Esophagus squamous epithelium (tissue), 5 donors: ENCODE data around the gene OPCML. TPM values are rescaled to one million over a fixed set of nuclear protein-coding genes. Genes with fewer than 3 reads are reported as not detected.

Experiments used
- DNase-seq: peaks from one replicate; lab custom pipeline; 2025; lab: John Stamatoyannopoulos, UW
- H3K27ac ChIP-seq, 4 donors: fragments of 200-600 bp; sonication (generic); one replicate each; pipeline ENCODE4 v1.5.1; 2016 to 2019; ENCODE audit warnings: mild to moderate bottlenecking in 1 of 4
- H3K27me3 ChIP-seq, 4 donors: fragments of 200-600 bp; sonication (generic); 1 replicate in 3 of 4; 2 replicates in 1 of 4; pipeline versions ENCODE4 v1.5.1 to v1.6.0; 2017 to 2021; ENCODE audit warnings: antibody characterized with exemption in 1 of 4
- H3K36me3 ChIP-seq, 3 donors: fragments of 200-600 bp; sonication (generic); one replicate each; pipeline ENCODE4 v1.5.1; 2016 to 2019
- H3K4me1 ChIP-seq, 3 donors: fragments of 200-600 bp; sonication (generic); one replicate each; pipeline ENCODE4 v1.5.1; 2017 to 2019
- H3K4me3 ChIP-seq, 4 donors: fragments of 200-600 bp; sonication (generic); 1 replicate in 3 of 4; 2 replicates in 1 of 4; pipeline ENCODE4 v1.5.1; 2016 to 2019; ENCODE audit warnings: mild to moderate bottlenecking in 2 of 4, moderate library complexity in 1 of 4
- H3K9me3 ChIP-seq, 3 donors: fragments of 200-600 bp; sonication (generic); one replicate each; pipeline ENCODE4 v1.5.1; 2016 to 2019
- CTCF ChIP-seq, 6 experiments: fragments of 450-650 bp in 4 of 6; fragments of 200-600 bp in 2 of 6; sonication (generic) in 2 of 6; IDR thresholded peaks; one replicate each; pipeline ENCODE4 v1.5.1; 2016 to 2019; ENCODE audit warnings: antibody characterized with exemption in 6 of 6, mild to moderate bottlenecking in 4 of 6, moderate library complexity in 4 of 6
- POLR2A ChIP-seq, 4 donors: fragments of 450-650 bp; IDR thresholded peaks; one replicate each; pipeline ENCODE4 v1.6.1; 2017; ENCODE audit warnings: antibody characterized with exemption in 4 of 4, mild to moderate bottlenecking in 4 of 4, moderate library complexity in 3 of 4
- WGBS, 2 donors: methylation state at CpG; one replicate each; pipeline ENCODE4 v1.1.5; 2018; 5-methylcytosine and 5-hydroxymethylcytosine counted together
- intact Hi-C: fragments of 100-400 bp; cut with DNase I; formaldehyde crosslinking; loops from one replicate; pipeline ENCODE4 v1.15.0; 2022
- total RNA-seq, 4 donors: library from RNA; depleted of rRNA; stranded (reverse); fragments of >200 nt; gene quantifications; one replicate each; pipeline ENCODE4 v1.1.0, GENCODE V29; 2016
- donor health status: DM: yes; HTN: yes; CAD: no.

Gene OPCML
- total RNA-seq, 4 donors from 2014 or later = under 0.01 TPM; not detected in 3

- no peaks in the 10 kb centered on the region for H3K27me3 ChIP-seq
- no peaks in the 10 kb centered on the region for H3K36me3 ChIP-seq
- H3K27ac ChIP-seq = no peak overlapping the region
- intact Hi-C loops = no loop called here
- no peaks in the 10 kb centered on the region for H3K9me3 ChIP-seq
- no peak for TF ChIP-seq CTCF (IDR thresholded peaks at IDR 0.05)
- no peak for TF ChIP-seq POLR2A (IDR thresholded peaks at IDR 0.05)
- no peak for DNase-seq
- no peaks in the 10 kb centered on the region for H3K4me1 ChIP-seq
- H3K4me3 ChIP-seq = no peak overlapping the region
- 62 to 70% methylated on average over 10 of the region's 10 CpGs for WGBS, 2 donors
Measured at GRCh38 chr11:133541021-133541719, 8.9 kb upstream of the OPCML start.

- H3K27ac ChIP-seq = no peak overlapping the region
- intact Hi-C loops = no loop called here
- TF ChIP-seq CTCF (IDR thresholded peaks at IDR 0.05) = no peak
- no peak for TF ChIP-seq POLR2A (IDR thresholded peaks at IDR 0.05)
- H3K27me3 ChIP-seq = peaks cover 0 to 34% (median 0%) of the 10 kb centered on the region in 4 donors
- no peaks in the 10 kb centered on the region for H3K36me3 ChIP-seq
- no peak overlapping the region for H3K4me3 ChIP-seq
- no peak for DNase-seq
- no peaks in the 10 kb centered on the region for H3K9me3 ChIP-seq
- no peaks in the 10 kb centered on the region for H3K4me1 ChIP-seq
- WGBS, 2 donors = 40 to 89% methylated on average over 1 of the region's 1 CpG
Measured at GRCh38 chr11:133536198-133536597, 3.9 kb upstream of the OPCML start.

GRCh38 chr11:133533205-133533604 is 904 bp upstream of the OPCML start:
- no peaks in the 10 kb centered on the region for H3K9me3 ChIP-seq
- peaks cover 0 to 64% (median 0%) of the 10 kb centered on the region in 4 donors for H3K27me3 ChIP-seq
- TF ChIP-seq CTCF (IDR thresholded peaks at IDR 0.05) = no peak
- no peak for TF ChIP-seq POLR2A (IDR thresholded peaks at IDR 0.05)
- H3K27ac ChIP-seq = no peak overlapping the region
- H3K4me3 ChIP-seq = no peak overlapping the region
- no peaks in the 10 kb centered on the region for H3K36me3 ChIP-seq
- 50 to 80% methylated on average over 5 of the region's 6 CpGs for WGBS, 2 donors
- no peak for DNase-seq
- no peaks in the 10 kb centered on the region for H3K4me1 ChIP-seq
- intact Hi-C loops = no loop called here

- no peak overlapping the region for H3K27ac ChIP-seq
- WGBS, 2 donors = 21 to 28% methylated on average over 6 of the region's 6 CpGs
- no peak for DNase-seq
- H3K4me1 ChIP-seq = no peaks in the 10 kb centered on the region
- no peaks in the 10 kb centered on the region for H3K36me3 ChIP-seq
- H3K9me3 ChIP-seq = no peaks in the 10 kb centered on the region
- H3K27me3 ChIP-seq = peaks cover 0 to 66% (median 0%) of the 10 kb centered on the region in 4 donors
- no peak overlapping the region for H3K4me3 ChIP-seq
- TF ChIP-seq POLR2A (IDR thresholded peaks at IDR 0.05) (no peak), CTCF (IDR thresholded peaks at IDR 0.05) (no peak)
- intact Hi-C loops = no loop called here
Measured at GRCh38 chr11:133531458-133531857, 843 bp downstream of the OPCML start.

- Histone ChIP-seq H3K27me3 (peaks cover 0 to 72% (median 0%) of the 10 kb centered on the region in 4 donors), H3K27ac (no peak overlapping the region), H3K9me3 (no peaks in the 10 kb centered on the region), H3K36me3 (no peaks in the 10 kb centered on the region), H3K4me3 (no peak overlapping the region), H3K4me1 (no peaks in the 10 kb centered on the region)
- WGBS, 2 donors = 20% methylated on average over 1 of the region's 3 CpGs; no CpG with 5 or more reads in 1 of the 2 donors
- DNase-seq = no peak
- intact Hi-C loops = no loop called here
- TF ChIP-seq CTCF (IDR thresholded peaks at IDR 0.05) (no peak), POLR2A (IDR thresholded peaks at IDR 0.05) (no peak)
Measured at GRCh38 chr11:133530501-133530835, 1.8 kb downstream of the OPCML start.
